ENCODE data around the gene EPB41L3. TPM values are rescaled to one million over a fixed set of nuclear protein-coding genes. Genes with fewer than 3 reads are reported as not detected.

EPB41L3 gene
- total RNA-seq, 1 experiment from 2014 or later = 16.1 TPM

- H4K91ac ChIP-seq (ENCODE audit: insufficient read length, low read depth, low read length) = no peak overlapping the region
- no peak for TF ChIP-seq CTCF (conservative IDR thresholded peaks at IDR 0.05)
- H3K79me1 ChIP-seq (ENCODE audit: insufficient read depth, low read depth, low read length, poor library complexity, severe bottlenecking) = no peaks in the 10 kb centered on the region
- H3K4me1 ChIP-seq (ENCODE audit: insufficient read depth, low read length) = no peaks in the 10 kb centered on the region
- no peaks in the 10 kb centered on the region for H3K36me3 Mint-ChIP-seq (ENCODE audit: insufficient read depth in 1 of 3, low read depth in 3 of 3)
- H3K27ac ChIP-seq (ENCODE audit: insufficient read length, low read depth, low read length) = no peak overlapping the region
- H3K9me3 ChIP-seq (ENCODE audit: control insufficient read depth, low read depth, low read length) = no peaks in the 10 kb centered on the region
- H2BK120ac ChIP-seq (ENCODE audit: low read depth, low read length, poor library complexity, severe bottlenecking) = no peak overlapping the region
- no peak overlapping the region for H2BK5ac ChIP-seq (ENCODE audit: insufficient read length, low read length)
- DNase-seq = no peak
- no peaks in the 10 kb centered on the region for H3K4me1 Mint-ChIP-seq
- H3K9ac ChIP-seq (ENCODE audit: extremely low read depth, insufficient read length, low read length) = no peak overlapping the region
- no peaks in the 10 kb centered on the region for H3K23me2 ChIP-seq (ENCODE audit: insufficient read length, low read depth, low read length, poor library complexity, severe bottlenecking)
- H2BK12ac ChIP-seq (ENCODE audit: insufficient read length, low read depth, low read length) = no peak overlapping the region
- no peak overlapping the region for H4K8ac ChIP-seq (replicated peaks; ENCODE audit: insufficient read length, low read depth, low read length)
- no peak overlapping the region for H3T11ph ChIP-seq (ENCODE audit: low read length)
- no peak overlapping the region for H2AK5ac ChIP-seq (ENCODE audit: insufficient read length, low read length)
- H4K20me1 ChIP-seq (ENCODE audit: control insufficient read depth, insufficient read depth, insufficient read length) = no peaks in the 10 kb centered on the region
- no peak overlapping the region for H3K14ac ChIP-seq (ENCODE audit: insufficient read depth, low read length)
- H2BK15ac ChIP-seq (ENCODE audit: low read depth, low read length) = no peak overlapping the region
- no peak overlapping the region for H3K56ac ChIP-seq (ENCODE audit: insufficient read length, low read depth, low read length)
- H3K23ac ChIP-seq (ENCODE audit: insufficient read length, low read depth, low read length) = no peak overlapping the region
- H3K18ac ChIP-seq (ENCODE audit: insufficient read length, low read depth, low read length) = no peak overlapping the region
- H2AFZ ChIP-seq (ENCODE audit: low read length) = no peak overlapping the region
- H3K4me2 ChIP-seq (ENCODE audit: insufficient read depth, insufficient read length, low read length) = no peak overlapping the region
- no CpG with 5 or more reads among the region's 4 CpGs for WGBS (ENCODE audit: extremely low coverage, insufficient read length, low lambda C conversion rate)
- H4K5ac ChIP-seq (ENCODE audit: insufficient read length, low read depth, low read length) = no peak overlapping the region
- H3K27me3 Mint-ChIP-seq (ENCODE audit: low read depth) = no peaks in the 10 kb centered on the region; the same call in 1 of the 2 replicates
- no peak overlapping the region for H2BK20ac ChIP-seq (ENCODE audit: low read depth, low read length, poor library complexity, severe bottlenecking)
- no peak overlapping the region for H3K4ac ChIP-seq (ENCODE audit: low read depth, low read length)
- no peak overlapping the region for H3K27ac Mint-ChIP-seq
- H3K9me3 Mint-ChIP-seq = no peaks in the 10 kb centered on the region
- no peaks in the 10 kb centered on the region for H3K27me3 ChIP-seq (ENCODE audit: insufficient read depth, low read length)
- no peak overlapping the region for H3K4me3 Mint-ChIP-seq
- H3K79me2 ChIP-seq (ENCODE audit: insufficient read depth, low read length) = no peaks in the 10 kb centered on the region
Measured at GRCh38 chr18:5376986-5377385, 166.8 kb downstream of the EPB41L3 start.

Measured in H9 (cell line).